Ureter (tissue), 1 donor: ENCODE measurements around the gene PHACTR4. TPM values are rescaled to one million over a fixed set of nuclear protein-coding genes. Genes with fewer than 3 reads are reported as not detected.
"Not testable (repeated sequence)": the region's sequence is repeated elsewhere in the genome, so short reads cannot be mapped to it uniquely, and the experiment has no call there.

Source experiments
- DNase-seq: peaks from one replicate; pipeline ENCODE4 v3.0.0-alpha.2; 2020; ENCODE audit warnings: low spot score
- total RNA-seq: library from RNA; stranded (reverse); gene quantifications from one replicate; pipeline ENCODE4 v1.2.4, GENCODE V29; 2023
- donor health status: DM: yes; HTN: yes; CAD: no.

PHACTR4 gene
- total RNA-seq, 1 donor from 2014 or later: 44.1 TPM

DNA sequence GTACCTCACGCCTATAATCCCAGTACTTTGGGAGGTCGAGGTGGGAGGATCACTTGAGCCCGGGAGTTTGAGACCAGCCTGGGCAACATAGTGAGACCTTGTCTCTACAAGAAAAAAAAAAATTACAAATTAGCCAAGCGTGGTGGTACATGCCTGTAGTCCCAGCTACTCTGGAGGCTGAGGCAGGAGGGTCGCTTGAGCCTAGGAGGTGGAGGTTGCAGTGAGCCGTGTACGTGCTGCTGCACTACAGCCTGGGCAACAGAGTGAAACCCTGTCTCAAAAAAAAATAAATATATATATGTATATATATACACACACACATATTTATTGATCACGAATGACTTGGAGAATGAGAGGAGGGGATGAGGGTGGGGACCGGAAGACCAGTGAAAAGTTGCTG, 153.0 kb downstream of the PHACTR4 start:
- not testable (repeated sequence) for DNase-seq

- not testable (repeated sequence) for DNase-seq
Measured at GRCh38 chr1:28525002-28525642, 155.6 kb downstream of the PHACTR4 start.

DNA sequence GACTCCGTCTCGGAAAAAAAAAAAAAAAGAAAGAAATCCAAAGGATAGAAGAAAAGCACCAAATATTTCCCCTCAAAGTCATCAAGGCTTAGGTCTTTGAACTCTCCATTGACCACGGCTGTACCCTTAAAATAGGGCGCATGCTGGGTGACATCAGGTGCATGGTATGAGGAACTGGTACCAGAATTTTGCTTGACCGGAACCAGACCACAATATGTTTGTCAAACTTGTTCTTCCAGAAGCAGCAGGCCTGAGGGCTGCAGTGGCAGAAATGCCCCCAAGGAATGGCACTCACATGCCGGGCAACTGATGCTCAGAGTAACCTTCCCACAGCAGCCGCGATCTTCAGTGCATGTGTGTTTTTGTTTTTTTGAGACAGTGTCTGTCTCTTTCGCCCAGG, 157.3 kb downstream of the PHACTR4 start:
- DNase-seq: peak; percentile 77

GRCh38 chr1:28530456-28530855, 160.9 kb downstream of the PHACTR4 start:
- DNase-seq: no peak

DNA sequence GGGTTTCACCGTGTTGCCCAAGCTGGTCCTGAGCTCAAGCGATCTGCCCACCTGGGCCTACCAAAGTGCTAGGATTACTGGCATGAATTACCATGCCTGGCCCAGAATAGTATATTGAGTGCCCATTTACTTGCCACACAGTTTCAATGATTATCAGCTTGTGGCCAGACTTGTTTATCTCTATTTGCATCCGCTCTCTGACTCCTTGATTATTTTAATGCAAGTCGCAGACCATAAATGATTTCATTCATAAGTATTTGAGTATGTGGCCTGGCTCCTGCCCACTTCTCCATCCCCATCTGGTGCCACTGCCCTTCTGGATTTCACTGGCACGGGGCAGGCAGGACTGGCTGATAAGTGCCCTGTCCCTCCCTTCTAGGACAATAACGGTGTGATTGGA, 165.1 kb downstream of the PHACTR4 start:
- no peak for DNase-seq

DNA sequence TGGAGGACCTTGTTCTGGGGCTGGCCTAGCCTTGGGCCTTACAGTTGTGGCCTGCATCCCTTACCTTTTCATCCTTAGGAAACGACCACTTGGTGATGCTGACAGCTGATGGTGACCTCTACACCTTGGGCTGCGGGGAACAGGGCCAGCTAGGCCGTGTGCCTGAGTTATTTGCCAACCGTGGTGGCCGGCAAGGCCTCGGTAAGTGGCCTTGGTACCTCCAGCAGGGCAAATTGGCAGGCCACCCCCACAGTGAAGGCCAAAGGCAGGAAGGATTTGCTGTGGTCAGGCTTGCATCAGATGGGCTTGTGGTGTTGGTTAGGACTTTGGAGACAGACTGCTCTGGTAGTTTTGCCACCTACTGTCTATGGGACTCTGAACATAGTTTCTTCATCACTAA, 165.6 kb downstream of the PHACTR4 start:
- no peak for DNase-seq

- no peak for DNase-seq
Measured at GRCh38 chr1:28537457-28538199, 168.1 kb downstream of the PHACTR4 start.

DNA sequence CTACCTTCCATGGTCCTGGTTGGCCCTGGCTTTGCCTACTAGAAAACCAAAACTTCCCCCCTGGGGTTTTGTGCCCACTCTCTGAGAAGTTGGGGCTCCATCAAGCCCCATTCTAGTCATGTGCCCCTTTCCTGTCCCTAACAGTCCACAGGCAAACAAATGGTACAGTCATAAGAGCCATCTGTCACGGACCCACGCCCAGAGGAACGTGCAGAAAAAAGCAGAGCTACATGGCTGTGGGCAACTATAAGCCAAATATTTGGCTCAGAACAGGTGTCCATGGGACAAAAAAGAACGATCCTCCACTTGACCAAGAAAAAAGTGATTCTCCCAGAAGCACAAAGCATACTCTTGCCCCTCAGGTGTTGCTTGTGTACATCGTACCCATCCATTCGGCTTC, 168.7 kb downstream of the PHACTR4 start:
- DNase-seq: no peak

DNA sequence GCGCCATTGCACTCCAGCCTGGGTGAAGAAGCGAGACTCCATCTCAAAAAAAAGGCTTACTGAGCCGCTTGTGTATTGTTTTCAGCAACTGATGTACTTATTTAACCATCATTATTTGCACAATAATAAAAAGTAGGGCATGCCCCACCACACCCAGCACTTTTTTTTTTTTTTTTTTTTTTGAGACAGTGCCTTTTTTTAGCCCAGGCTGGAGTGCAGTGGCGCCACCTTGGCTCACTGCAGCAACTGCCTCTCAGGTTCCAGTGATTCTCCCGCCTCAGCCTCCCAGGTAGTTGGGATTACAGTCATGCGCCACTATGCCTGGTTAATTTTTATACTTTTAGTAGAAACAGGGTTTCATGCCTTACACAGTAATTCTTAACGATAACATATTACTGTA, 171.1 kb downstream of the PHACTR4 start:
- no peak for DNase-seq

DNA sequence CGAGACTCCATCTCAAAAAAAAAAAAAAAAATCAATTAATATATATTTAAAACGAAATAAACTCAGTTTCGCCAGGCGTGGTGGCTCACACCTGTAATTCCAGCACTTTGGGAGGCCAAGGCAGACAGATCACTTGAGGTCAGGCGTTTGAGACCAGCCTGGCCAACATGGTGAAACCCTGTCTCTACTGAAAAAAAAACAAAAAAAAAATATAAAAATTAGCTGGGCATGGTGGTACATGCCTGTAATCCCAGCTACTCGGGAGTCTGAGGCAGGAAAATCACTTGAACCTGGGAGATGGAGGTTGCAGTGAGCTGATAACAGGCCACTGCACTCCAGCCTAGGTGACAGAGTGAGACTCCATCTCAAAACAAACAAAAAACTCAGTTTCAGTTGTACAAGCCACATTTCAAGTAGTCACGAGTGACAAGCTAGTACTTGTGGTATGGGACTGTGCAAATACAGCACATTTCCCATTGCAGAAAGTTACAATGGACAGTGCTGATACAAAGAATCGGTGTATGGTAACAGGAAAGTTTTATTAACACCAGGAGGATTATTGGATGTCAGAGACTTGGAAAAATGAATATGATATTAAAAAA, 172.0 kb downstream of the PHACTR4 start:
- not testable (repeated sequence) for DNase-seq

- no peak for DNase-seq
Measured at GRCh38 chr1:28545246-28545628, 175.7 kb downstream of the PHACTR4 start.

- DNase-seq: no peak
Measured at GRCh38 chr1:28548318-28548717, 178.8 kb downstream of the PHACTR4 start.

Other genes with a start within 250 kb of the PHACTR4 start
- gene PTAFR, start 193.1 kb upstream of the PHACTR4 start, total RNA-seq: 9.9 TPM
- 67.4 TPM for gene DNAJC8, start 136.7 kb upstream of the PHACTR4 start, total RNA-seq
- gene ATP5IF1, start 133.6 kb upstream of the PHACTR4 start, total RNA-seq: 128 TPM
- gene SESN2, start 110.2 kb upstream of the PHACTR4 start, total RNA-seq: 20.4 TPM
- 14.4 TPM for gene MED18, start 40.7 kb upstream of the PHACTR4 start, total RNA-seq
- gene RCC1, start 136.3 kb downstream of the PHACTR4 start, total RNA-seq: 35.1 TPM
- gene TRNAU1AP, start 183.3 kb downstream of the PHACTR4 start, total RNA-seq: 31.3 TPM
- gene RAB42, start 222.5 kb downstream of the PHACTR4 start, total RNA-seq: 1.9 TPM